HG02852 (cell line): ENCODE data around the gene TNS2.
A peak's percentile ranks its signal among the peaks of the same experiment; 100 is the strongest.

ENCODE experiments used
- ATAC-seq: cut with Tn5 transposase; IDR thresholded peaks from one replicate; pipeline ENCODE4 v1.9.1; 2021; ENCODE audit warnings: mild to moderate bottlenecking, moderate library complexity; ENCODE audit not compliant: unreplicated experiment

The TNS2 gene

DNA sequence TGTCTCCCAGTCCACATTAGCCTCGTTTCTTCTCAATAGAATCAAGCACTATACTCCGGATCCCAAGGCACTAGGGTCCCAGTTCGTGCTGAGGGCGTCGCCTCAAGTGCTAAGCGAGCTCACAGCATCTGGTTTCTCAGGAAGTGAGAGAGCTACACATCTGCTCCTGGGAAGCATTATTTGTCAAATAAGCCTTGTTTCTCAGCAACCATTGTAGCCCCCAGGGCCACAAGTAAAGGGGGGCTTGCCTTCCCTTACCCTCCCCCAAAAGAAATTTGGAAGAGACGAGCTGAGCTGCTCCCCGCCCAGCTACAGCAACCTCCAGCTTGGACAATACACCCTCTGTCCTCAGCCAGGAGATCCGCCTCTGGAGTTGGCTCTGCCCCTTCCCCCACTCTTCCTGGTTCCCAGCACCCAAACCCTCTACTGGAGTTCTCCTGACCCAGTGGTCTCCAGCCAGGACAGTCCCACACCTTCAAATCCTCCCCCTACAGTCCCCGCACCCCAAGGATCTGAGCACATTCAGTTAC is 5.7 kb upstream of the TNS2 start:
- no peak for ATAC-seq

DNA sequence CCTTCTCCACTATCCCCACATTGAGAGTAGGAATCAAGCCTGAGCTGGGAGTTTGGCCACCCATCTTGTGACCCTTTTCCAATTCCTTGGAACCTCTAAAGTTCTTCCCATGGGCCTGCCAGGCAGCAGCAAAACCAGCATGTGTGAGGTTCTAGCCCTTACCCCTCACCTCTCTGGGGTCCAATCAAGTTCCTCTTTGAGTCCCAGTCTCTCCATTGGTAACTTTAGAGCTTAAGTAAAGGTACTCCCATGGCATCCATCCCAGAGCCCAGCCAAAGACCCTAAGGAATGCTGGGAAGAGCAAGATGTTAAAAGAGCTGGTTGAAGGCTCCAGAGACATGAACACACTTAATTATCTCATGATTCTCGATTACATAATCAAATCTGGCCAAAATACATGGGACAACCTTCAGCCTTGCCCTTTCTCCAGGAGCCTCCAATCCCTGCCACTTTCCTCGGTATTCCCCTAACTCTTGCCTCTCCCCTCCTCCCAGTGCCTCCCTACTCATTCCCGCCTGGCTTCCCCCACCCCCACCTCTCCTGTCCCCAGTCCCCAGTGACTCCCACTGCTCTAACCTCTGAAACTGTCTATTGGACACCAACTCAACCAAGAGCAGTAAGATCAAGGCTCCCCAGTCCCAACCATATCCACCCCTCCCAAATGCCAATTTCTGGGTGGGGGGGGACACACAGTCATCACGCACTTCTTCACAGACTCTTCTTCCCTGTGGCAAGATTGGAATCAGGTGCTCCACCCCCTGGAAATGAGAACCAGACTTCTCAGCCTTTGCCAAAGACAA is 4.8 kb upstream of the TNS2 start:
- ATAC-seq, result no peak

DNA sequence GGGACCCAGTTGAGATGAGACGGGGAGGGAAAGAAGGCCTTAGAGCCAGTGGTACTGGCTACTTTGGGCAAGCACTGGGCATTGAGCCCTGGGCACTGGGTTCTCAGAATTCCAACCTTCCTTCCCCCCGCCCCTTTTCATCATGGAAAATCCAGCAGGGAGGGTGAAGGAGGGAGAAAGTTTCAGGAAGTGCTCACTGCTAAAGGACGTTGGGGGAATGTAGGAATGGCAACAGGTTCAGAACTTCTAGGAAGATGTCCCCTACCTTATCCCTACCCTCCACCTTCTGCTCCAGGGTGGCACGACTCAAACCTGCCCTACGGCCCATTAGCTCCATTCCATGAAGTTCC is 4.2 kb upstream of the TNS2 start:
- no peak for ATAC-seq

DNA sequence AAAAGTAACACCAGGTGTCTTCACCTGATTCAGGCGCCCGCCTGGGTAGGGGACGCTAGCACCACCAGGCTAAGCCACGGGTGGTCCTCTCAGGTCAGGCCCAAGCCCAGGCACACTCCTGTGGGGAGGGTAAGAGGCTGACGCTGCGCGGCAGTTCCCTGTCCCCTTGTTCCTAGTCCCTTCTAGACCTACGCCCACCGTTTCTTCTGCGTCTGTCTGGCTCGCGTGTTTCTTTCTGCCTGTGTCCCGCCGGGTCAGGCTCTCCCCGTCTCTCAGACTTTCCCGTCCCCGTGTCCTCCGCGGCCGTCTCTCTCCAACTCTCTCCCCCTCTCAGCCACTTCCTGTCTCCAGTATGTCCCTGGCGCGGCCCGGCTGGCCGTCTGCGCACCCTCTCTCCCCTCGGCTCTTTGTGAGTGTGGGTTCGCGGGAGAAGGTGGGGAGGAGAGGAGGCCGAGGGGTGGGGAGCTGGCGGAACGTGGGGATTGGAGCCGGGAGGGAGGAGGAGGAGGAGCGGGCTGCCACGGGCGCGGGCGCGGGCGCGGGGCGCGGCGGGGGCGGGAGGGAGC is 3.1 kb upstream of the TNS2 start:
- ATAC-seq, result peak; percentile 33

DNA sequence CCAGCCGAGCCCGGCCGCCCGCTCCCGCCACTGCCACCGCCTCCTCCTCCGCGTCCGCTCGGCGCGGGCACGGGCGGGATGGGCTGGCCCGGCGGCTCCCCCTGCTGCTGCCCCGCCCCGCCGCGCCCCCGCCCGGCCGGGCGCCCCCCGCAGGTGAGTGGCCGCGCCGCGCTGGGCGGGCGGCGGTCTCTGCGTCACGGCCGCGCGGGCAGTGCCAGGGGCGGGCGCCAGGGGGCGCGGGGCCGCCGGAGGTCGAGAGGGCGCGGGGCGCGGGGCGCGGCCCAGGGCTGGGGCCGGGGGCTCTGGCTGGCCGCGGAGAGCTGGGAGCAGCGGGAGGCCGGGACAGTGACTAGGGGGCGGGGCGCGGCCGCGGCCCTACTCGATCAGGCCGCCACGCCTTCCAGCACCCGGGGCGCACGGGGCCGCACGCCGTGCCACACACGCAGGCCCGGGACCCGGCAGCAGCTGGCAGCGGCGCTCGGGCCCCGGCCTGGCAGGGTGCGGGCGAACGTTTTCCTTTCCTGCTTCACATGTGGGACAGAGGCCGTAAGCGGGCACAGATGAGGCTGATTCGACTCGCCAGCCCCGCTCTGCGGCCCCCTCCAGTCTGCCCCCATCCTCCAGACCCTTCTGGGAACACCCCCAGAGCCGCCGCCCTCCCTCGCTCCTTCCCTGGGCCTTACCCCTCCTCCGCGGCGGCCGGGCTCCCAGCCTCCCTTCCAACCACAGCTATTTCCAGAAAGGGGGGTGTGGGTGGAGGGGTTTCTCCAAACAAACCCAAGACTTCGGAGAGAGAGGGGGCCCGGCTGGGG is 2.4 kb upstream of the TNS2 start:
- peak; percentile 58 for ATAC-seq

DNA sequence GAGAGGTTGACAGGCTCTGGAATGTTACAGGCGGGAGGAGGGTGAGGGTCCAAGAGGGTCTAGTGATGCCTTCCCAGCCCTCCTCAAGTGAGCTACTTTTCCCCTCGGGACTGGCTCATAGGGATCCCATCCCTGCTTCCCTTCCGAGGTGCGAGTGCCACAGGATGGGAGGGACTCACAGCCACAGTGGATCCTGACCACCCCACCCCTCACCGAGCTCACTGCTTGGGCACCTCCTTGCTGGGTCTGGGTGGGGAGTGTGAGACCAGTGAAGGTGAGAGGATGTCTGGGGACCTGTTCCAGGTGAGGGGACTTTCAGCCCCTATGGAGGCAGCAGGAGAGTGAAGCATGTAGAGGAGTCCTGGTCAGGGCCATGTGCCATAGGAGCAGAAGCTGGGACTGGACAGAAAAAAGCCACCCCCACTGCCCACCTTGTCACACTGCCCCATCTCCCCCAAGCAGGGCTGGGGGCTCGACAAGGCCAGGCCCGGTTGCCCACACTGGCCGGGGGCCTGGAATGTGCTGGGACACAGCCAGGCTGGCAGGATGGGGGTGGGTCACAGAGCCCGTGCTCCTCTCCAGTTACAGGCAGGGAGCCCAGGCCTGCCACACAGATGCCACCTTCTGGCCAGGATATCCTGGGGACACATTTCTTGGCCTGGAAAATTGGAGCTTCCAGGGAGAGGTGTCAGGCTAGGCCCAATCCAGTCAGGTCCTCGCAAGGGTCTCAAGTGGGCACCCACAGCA is 1.7 kb upstream of the TNS2 start:
- ATAC-seq, result no peak

DNA sequence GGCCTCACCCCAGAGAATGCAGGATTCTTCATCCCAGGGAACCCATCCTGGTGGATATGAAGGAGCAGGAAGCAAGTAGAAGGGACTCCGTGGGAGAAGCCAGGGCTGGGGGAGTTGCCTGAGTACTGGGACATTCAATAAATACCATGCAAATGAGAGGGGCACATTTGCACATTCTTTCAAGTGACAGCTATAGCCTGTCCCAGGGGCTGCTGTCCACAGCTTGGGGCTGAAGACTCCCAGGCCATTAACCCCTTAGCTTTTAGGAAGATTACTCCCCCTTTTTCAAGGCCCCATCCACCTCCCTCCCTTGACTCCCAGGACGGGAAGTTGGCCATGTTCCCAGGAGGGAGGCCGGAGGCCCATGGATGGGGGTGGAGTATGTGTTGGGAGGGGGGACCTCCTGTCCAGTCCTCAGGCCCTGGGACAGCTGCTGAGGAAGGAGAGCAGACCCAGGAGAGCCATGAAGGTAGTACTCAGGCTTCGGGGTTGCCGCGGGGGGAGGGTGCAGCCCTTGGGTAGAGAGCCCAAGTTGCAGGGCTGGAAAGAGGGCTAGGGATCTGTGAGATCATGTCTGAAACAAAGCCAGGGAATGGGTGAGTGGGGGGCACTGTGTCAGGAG is 974 bp upstream of the TNS2 start:
- no peak for ATAC-seq

DNA sequence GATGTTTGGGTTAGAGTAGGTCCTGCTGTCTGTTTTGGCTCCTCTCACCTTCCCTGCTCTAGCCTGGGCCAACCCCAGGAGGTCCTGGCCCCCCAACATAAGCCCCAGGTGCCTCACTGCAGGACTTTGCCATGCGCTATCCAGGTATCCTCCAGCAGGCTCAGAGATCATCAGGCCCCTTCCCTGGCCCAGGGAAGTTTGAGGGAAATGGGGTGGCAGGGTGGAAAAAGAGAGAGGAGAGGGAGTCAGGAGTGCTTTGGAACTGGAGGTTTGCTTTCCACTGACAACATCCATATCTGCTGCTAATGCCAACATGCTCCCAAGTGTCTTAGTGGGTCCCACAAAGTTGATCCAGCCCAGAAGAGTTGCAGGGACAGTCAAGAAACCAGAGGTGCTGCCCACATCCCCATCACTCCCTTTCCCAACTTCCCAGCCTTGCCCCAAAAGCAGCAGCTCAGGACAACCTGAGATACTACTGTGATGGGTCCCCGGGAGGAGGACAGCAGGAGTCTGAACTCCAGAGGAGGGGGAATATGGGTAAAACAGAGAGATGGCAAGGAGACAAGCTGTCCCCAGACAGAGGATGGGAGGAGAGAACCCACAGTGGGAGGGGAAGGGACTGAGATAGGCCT is 677 bp downstream of the TNS2 start:
- no peak for ATAC-seq

DNA sequence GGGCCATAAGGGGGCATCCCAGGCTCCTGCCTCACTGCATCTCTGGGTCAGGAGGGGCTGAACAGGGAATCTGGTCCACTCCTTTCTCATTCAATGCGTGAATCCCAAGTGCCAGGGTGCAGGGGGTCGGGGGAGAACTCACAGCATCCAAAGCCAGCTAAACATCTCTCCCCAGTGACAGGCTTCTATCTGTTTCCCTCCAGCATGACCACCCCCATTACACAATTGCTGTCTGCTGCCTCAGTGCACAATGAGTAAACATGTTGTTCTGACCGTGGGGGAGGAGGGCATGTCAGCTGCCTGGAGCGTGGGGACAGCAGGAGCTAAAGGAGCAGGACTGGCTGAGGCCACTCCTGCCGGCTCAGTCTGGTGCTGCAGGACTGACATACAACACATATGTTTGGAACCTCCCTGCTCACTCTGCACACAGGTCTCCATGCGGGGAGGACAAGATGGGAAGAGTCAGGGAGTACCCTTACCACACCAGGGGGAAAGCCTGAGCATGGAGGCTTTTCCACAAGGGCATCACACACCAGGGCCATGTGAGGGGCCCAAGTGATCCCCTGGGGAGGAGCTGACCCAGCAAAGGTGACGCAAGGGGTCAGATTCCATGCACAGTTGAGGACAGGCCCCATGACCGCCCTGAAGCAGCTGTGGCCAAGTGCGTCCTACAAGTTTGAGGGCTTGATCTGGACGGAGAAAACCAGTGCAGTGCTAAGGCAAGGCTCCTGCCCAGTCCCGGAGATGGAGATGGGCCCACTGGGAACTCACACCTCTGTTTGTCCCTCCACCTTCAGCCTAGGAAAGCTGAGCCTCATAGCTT is 1.4 kb downstream of the TNS2 start:
- no peak for ATAC-seq

DNA sequence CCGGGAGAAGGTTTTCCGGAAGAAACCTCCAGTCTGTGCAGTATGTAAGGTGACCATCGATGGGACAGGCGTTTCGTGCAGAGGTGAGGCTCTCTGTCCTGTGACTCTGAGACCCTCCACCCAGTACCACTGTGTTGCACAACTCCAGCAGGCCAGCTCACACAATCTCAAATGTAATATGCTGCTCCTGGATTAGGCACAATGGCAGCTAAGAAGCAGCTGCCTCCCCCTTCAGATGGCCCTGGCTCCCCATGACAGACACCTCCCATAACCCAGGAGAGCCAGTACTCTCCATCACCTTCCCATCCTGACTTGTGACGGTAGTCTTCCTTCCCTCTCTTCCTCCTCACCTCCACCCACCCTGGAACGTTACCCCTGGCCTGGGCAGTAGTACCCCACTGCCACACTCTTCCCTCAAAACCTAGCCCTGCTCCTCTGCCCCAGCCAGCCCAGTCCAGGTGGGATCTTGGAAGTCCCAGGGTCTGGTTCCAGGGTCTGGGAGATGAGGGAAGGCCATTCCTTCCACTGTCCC is 2.1 kb downstream of the TNS2 start:
- no peak for ATAC-seq

DNA sequence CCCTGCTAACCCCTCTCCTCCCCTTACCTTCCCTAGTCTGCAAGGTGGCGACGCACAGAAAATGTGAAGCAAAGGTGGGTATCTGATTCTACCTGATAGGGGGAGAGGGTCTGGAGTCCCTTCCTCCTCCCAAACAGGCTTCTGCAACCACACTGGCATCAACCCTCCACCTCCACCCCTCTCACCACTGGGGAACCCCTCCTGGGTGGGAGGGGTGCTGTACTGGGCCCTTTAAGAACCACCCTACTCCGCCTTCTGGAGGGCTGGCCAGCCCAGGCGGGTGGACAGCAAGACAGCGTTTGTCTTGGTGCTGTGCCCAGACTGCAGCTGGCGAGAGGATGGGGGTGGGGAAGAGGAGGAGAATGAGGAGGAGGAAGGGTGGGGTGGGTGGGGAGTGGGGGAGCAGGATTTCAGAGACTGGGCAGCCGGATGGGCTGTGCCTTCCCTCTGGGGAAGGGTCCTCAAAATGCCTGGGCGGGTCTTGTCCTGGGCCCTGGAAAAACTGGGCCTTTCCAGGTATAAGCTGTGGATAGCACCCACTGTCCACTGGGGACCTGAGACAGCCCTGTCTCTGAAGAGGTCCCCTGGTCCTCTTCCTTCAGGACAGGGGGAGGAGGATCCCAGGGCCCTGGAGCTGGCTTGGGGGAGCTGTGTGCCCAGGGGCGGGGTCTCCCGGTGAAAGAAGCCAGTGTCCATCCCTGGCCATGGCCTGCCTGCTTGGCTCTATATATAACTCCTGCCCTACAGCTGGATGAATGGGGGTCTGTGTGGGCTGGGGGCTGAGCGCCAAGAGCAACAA is 2.8 kb downstream of the TNS2 start:
- ATAC-seq, result no peak

DNA sequence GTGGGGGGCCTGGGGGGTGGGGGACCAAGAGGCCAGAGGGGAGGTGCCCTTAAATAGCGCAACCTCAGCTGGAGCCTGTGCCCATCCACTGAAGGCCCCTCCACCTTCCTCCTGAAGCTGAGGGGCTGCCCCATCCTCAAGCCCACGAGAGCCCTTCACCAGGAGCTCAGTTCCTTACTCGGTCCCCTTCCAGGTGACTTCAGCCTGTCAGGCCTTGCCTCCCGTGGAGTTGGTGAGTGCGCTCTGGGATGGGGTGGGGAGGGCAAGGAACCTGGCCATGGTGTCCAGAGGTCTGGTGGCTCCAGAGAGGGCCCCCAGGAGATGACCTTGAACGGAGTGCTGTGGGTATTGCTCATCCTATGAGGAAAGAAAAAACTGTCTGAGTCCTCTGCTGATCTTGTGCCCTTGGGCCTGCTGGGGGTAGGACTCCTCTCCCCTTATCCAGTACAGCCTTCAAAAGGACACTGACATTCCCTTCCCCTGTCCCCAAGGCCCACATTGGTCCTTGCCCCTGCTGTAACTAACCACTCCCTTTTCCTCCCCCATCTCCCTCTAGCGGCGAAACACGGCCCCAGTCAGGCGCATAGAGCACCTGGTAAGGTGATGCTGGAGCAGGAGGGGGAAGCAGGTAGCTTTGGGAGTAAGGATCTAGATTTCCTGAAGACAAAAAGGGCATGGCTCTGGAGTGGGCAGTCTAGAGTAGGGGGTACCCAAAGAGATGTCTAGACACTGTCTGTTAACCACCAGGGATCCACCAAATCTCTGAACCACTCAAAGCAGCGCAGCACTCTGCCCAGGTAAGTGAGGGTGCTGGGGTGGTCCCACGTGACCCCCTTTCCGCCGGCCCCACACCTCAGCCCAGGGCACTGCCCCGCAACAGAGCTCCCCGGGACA is 3.6 kb downstream of the TNS2 start:
- ATAC-seq, result no peak

DNA sequence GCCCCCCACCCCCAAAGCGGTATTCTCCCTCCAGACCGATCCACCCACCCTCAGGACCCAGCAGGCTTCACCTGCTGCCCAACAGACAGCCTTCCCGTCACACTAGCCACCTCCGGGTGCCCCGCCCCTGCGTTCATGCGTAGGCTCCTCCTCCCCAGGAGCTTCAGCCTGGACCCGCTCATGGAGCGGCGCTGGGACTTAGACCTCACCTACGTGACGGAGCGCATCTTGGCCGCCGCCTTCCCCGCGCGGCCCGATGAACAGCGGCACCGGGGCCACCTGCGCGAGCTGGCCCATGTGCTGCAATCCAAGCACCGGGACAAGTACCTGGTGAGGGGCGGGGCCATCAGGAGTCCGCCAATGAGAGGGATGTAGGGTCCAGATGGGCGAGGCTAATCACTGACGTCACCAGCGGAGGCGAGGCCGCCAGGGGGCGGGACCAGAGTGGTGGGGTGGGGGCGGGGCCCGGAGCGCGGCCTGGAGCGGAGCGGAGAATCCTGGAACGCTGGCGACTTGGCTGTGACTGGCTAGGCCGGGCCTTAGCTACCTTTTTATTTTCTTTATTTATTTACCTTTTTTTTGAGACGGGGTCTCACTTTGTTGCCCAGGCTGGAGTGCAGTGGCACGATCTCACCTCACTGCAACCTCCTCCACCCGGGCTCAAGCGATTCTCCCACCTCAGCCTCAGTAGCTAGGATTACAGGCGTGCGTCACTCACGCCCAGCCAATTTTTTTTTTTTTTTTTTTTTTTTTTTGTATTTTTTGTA is 4.4 kb downstream of the TNS2 start:
- peak; percentile 87 for ATAC-seq

DNA sequence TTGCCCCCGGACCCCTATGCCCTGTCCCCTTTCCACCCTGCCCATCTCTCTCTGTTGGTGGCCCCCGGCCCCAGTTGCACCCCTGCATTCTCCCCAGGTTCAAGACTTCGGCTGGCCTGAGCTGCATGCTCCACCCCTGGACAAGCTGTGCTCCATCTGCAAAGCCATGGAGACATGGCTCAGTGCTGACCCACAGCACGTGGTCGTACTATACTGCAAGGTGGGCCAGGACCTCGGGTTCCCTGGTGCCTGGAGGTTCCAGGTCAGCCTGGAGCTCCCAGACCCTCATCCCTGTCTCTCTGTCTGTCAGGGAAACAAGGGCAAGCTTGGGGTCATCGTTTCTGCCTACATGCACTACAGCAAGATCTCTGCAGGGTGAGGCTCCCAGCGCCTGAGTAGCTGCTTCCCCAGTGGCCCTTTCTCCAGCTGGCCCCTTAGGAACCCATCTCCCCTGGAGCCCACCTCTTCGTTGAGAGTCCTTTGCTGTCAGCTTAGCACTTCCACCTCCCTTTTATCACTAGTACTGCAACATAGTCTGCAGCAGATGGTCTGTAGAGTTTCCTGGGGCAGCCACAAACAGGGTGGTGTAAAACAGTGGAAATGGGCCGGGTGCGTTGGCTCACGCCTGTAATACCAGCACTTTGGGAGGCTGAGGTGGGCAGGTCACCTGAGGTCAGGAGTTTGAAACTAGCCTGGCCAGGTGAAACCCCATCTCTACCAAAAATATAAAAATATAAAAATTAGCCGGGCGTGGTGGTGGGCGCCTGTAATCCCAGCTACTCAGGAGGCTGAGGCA is 5.8 kb downstream of the TNS2 start:
- no peak for ATAC-seq

DNA sequence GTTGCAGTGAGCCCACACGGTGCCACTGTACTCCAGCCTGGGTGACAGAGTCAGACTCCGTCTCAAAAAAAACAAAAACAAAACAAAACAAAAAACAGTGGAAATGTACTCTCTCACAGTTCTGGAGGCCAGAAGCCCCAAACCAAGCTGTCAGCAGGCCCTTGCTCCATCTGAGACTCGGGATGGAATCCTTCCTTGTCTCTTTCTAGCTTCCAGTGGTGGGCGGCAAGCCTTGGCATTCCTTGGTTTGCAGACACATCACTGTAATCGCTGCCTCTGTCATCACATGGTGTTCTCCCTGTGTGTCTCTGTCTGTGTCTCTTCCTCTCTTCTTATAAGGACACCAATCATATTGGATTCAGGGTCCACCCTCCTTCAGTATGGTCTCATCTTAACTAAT is 6.4 kb downstream of the TNS2 start:
- no peak for ATAC-seq

DNA sequence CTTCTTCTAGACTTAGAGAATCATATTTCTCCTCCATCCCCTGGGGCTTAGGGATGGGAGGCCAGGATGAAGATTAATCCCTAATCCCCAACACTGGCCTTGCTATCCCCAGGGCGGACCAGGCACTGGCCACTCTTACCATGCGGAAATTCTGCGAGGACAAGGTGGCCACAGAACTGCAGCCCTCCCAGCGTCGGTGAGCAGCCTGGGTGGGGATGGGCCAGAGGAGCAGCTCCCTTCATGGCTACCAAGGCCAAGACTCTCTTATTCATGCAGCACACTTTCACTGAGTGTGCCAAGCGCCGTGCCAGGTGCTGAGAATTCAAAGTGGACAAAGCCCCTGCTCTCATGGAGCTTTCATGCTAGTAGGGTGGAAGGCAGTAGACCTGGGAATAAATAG is 7.0 kb downstream of the TNS2 start:
- ATAC-seq, result no peak
